ENCODE data around the gene TENT5C. TPM values are rescaled to one million over a fixed set of nuclear protein-coding genes. Genes with fewer than 3 reads are reported as not detected.
A peak's percentile ranks its signal among the peaks of the same experiment; 100 is the strongest.

Gene TENT5C
- total RNA-seq, 1 experiment from 2014 or later: 19.8 TPM

DNA sequence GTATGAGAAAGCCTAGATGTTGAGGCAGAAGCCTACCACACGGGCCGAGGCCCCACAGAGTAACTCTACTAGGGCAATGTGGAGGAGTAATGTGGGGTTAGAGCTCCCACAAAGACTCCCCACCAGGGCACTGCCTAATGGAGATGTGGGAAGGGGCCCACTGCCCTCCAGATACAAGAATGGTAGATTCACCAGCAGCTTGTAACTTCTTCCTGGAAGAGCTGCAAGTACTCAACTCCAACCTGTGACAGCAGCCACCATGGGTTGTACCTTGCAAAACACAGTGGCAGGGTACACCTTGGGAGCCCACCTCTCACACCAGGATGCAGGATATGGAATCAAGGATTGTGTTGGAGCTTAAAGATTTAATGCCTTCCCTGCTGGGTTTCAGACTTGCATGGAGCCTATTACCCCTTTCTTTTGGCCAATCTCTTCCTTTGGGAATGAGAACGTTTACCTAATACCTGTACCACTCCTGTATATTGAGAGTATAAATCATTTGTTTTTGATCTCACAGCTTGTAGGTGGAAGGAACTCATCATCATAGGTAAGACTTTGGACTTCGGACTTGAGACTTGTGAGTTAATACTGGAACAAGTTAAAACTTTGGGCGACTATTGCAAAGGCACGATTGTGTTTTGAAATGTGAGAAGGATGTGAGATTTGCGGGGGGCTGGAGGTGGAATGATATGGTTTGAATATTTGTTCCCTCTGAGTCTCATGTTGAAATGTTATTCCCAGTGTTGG lies 57.5 kb downstream of the TENT5C start:
- no peaks in the 10 kb centered on the region for H3K9me3 ChIP-seq
- no peaks in the 10 kb centered on the region for H3K27me3 ChIP-seq (replicated peaks; ENCODE audit: control insufficient read depth, insufficient read depth, low read length)
- intact Hi-C loops (cut with micrococcal nuclease; ENCODE audit: unreplicated experiment): no loop called here
- no TSS peak for BruUV-seq (replicated peaks)
- DNase-seq: no peak
- H3K27ac Mint-ChIP-seq (ENCODE audit: unreplicated experiment): no peak overlapping the region
- POLR2A ChIA-PET: no interaction called here
- peaks cover 6% of the 10 kb centered on the region for H3K36me3 Mint-ChIP-seq (ENCODE audit: insufficient read depth, unreplicated experiment)
- H3K4me3 ChIP-seq (ENCODE audit: low read depth, low read length): no peak overlapping the region
- TF ChIP-seq, protein P1, sequence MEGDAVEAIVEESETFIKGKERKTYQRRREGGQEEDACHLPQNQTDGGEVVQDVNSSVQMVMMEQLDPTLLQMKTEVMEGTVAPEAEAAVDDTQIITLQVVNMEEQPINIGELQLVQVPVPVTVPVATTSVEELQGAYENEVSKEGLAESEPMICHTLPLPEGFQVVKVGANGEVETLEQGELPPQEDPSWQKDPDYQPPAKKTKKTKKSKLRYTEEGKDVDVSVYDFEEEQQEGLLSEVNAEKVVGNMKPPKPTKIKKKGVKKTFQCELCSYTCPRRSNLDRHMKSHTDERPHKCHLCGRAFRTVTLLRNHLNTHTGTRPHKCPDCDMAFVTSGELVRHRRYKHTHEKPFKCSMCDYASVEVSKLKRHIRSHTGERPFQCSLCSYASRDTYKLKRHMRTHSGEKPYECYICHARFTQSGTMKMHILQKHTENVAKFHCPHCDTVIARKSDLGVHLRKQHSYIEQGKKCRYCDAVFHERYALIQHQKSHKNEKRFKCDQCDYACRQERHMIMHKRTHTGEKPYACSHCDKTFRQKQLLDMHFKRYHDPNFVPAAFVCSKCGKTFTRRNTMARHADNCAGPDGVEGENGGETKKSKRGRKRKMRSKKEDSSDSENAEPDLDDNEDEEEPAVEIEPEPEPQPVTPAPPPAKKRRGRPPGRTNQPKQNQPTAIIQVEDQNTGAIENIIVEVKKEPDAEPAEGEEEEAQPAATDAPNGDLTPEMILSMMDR (IDR thresholded peaks at IDR 0.05; ENCODE audit: insufficient read depth in 1 of 2, low read depth in 1 of 2, low read length in 1 of 2, severe bottlenecking in 1 of 2, unreplicated experiment in 1 of 2): no peak
- H3K4me1 Mint-ChIP-seq (ENCODE audit: low read depth, unreplicated experiment): peaks cover 14% of the 10 kb centered on the region
- H3K4me3 Mint-ChIP-seq (ENCODE audit: unreplicated experiment): no peak overlapping the region
- no peaks in the 10 kb centered on the region for H3K27me3 Mint-ChIP-seq (ENCODE audit: insufficient read depth, unreplicated experiment)
- no peaks in the 10 kb centered on the region; the same call in 1 of the 2 replicates for H3K4me1 ChIP-seq
- CTCF ChIA-PET: no interaction called here
- peaks cover 10% of the 10 kb centered on the region for H3K9me3 Mint-ChIP-seq (ENCODE audit: unreplicated experiment)
- H3K36me3 ChIP-seq (ENCODE audit: control insufficient read depth, insufficient read depth, low read length): no peaks in the 10 kb centered on the region

DNA sequence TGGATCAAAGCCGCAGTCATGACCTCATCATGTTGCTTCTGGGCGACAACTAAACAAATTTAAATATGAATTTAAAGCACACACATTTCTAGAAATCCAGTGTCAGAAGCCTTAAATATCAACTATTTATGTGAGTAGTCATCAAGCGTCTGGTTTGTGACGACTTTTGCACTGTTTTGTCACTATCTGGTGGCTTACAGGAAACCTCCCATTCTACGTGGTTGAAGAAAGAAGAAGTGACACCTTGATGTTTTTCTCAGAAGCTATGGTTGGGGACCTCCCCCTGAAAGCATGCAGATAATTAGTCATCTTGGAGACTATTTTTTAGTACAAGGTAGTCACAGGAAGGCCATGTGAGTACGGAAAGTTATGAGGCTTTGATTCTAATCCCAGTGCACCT lies 58.5 kb downstream of the TENT5C start:
- no peaks in the 10 kb centered on the region for H3K27me3 ChIP-seq (replicated peaks; ENCODE audit: control insufficient read depth, insufficient read depth, low read length)
- no peaks in the 10 kb centered on the region for H3K9me3 ChIP-seq
- H3K4me1 Mint-ChIP-seq (ENCODE audit: low read depth, unreplicated experiment): peaks cover 14% of the 10 kb centered on the region
- BruUV-seq (replicated peaks): no TSS peak
- no peak overlapping the region for H3K4me3 ChIP-seq (ENCODE audit: low read depth, low read length)
- POLR2A ChIA-PET: interaction anchor here (0.7 kb wide), 1 partner anchor 108 kb away, joined by 6 read pairs; no protein-coding TSS in a partner anchor
- peaks cover 6% of the 10 kb centered on the region for H3K36me3 Mint-ChIP-seq (ENCODE audit: insufficient read depth, unreplicated experiment)
- intact Hi-C loops (cut with micrococcal nuclease; ENCODE audit: unreplicated experiment): no loop called here
- no peak for DNase-seq
- peaks cover 10% of the 10 kb centered on the region for H3K9me3 Mint-ChIP-seq (ENCODE audit: unreplicated experiment)
- no peak overlapping the region for H3K27ac Mint-ChIP-seq (ENCODE audit: unreplicated experiment)
- no peaks in the 10 kb centered on the region for H3K36me3 ChIP-seq (ENCODE audit: control insufficient read depth, insufficient read depth, low read length)
- no peak overlapping the region for H3K4me3 Mint-ChIP-seq (ENCODE audit: unreplicated experiment)
- CTCF ChIA-PET: no interaction called here
- no peaks in the 10 kb centered on the region for H3K27me3 Mint-ChIP-seq (ENCODE audit: insufficient read depth, unreplicated experiment)
- H3K4me1 ChIP-seq: no peaks in the 10 kb centered on the region; the same call in 1 of the 2 replicates
- TF ChIP-seq, protein P1 (IDR thresholded peaks at IDR 0.05; ENCODE audit: insufficient read depth in 1 of 2, low read depth in 1 of 2, low read length in 1 of 2, severe bottlenecking in 1 of 2, unreplicated experiment in 1 of 2): no peak

DNA sequence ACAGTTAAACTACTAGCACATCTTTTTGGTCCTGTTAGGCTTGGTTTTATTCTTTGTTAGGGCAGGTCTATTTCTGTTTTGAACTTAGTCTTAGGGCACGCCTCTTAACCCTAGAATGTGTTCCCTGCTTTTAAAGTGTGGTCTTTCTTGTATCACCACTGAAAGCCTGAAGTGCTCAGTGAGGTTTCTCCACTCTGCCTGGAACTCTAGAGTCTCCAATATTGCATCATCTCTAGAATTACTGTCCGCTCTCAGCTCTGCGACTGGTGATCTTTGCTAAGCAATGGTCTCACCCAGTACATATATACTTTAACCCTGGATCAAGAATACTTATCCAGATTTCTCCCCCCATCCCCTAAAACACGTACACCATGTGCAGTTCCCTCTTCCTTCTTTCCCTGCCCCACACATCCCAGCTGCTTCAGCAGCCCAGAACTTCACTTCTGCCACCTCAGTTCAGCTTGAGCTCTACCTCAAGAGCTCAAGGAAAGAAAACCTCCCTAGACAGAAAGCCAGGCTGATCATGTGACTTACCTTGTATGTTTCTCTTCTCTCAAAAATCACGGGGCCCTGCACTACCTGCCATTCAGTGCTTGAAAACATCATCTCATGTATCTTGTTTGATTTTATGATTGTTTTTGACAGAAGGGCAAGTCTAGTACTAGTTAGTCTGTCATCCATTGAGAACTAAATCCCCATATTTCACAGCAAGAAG lies 59.9 kb downstream of the TENT5C start:
- no peak overlapping the region for H3K4me3 Mint-ChIP-seq (ENCODE audit: unreplicated experiment)
- H3K4me3 ChIP-seq (ENCODE audit: low read depth, low read length): no peak overlapping the region
- CTCF ChIA-PET: no interaction called here
- peaks cover 8% of the 10 kb centered on the region for H3K4me1 Mint-ChIP-seq (ENCODE audit: low read depth, unreplicated experiment)
- no peaks in the 10 kb centered on the region; the same call in 1 of the 2 replicates for H3K4me1 ChIP-seq
- TF ChIP-seq, protein P1 (IDR thresholded peaks at IDR 0.05; ENCODE audit: insufficient read depth in 1 of 2, low read depth in 1 of 2, low read length in 1 of 2, severe bottlenecking in 1 of 2, unreplicated experiment in 1 of 2): no peak
- no TSS peak for BruUV-seq (replicated peaks)
- no peak for DNase-seq
- H3K9me3 Mint-ChIP-seq (ENCODE audit: unreplicated experiment): peaks cover 10% of the 10 kb centered on the region
- H3K27me3 Mint-ChIP-seq (ENCODE audit: insufficient read depth, unreplicated experiment): no peaks in the 10 kb centered on the region
- H3K9me3 ChIP-seq: no peaks in the 10 kb centered on the region
- intact Hi-C loops (cut with micrococcal nuclease; ENCODE audit: unreplicated experiment): no loop called here
- POLR2A ChIA-PET: no interaction called here
- H3K36me3 Mint-ChIP-seq (ENCODE audit: insufficient read depth, unreplicated experiment): peaks cover 6% of the 10 kb centered on the region
- H3K36me3 ChIP-seq (ENCODE audit: control insufficient read depth, insufficient read depth, low read length): no peaks in the 10 kb centered on the region
- no peaks in the 10 kb centered on the region for H3K27me3 ChIP-seq (replicated peaks; ENCODE audit: control insufficient read depth, insufficient read depth, low read length)
- H3K27ac Mint-ChIP-seq (ENCODE audit: unreplicated experiment): peak overlapping the region; percentile 35

All from Caco-2 (cell line).